IPS DF 6.9 (cell line): ENCODE measurements around the gene CADM2.

ENCODE experiments used
- DNase-seq: peaks from one replicate; pipeline ENCODE4 v3.0.0-alpha.2; 2013; ENCODE audit warnings: low read depth, low spot score
- H3K27ac ChIP-seq: one replicate; pipeline ENCODE4 v1.5.1; 2013; ENCODE audit warnings: low read length, control low read depth
- H3K27me3 ChIP-seq: 2 replicates; pipeline ENCODE4 v1.6.1; 2013; ENCODE audit warnings: mild to moderate bottlenecking, low read length; ENCODE audit not compliant: control insufficient read depth, insufficient read depth
- H3K36me3 ChIP-seq: 2 replicates; pipeline ENCODE4 v1.6.1; 2013; ENCODE audit warnings: low read length; ENCODE audit not compliant: control insufficient read depth, insufficient read depth
- H3K4me1 ChIP-seq: 2 replicates; pipeline ENCODE4 v1.6.1; 2013; ENCODE audit warnings: low read length; ENCODE audit not compliant: control insufficient read depth, insufficient read depth
- H3K4me3 ChIP-seq: 2 replicates; pipeline ENCODE4 v1.5.1; 2013; ENCODE audit warnings: mild to moderate bottlenecking, low read length
- H3K9me3 ChIP-seq: 2 replicates; pipeline ENCODE4 v1.6.1; 2013; ENCODE audit warnings: low read length, inconsistent platforms; ENCODE audit not compliant: control insufficient read depth, insufficient read depth
- WGBS: extraction: QIAGEN DNeasy Blood & Tissue Kit; methylation state at CpG from one replicate; pipeline ENCODE4 v1.1.7; 2013; ENCODE audit warnings: mixed read lengths, missing lambda C conversion rate; ENCODE audit not compliant: insufficient read length, insufficient coverage; 5-methylcytosine and 5-hydroxymethylcytosine counted together

Gene CADM2

GRCh38 chr3:85297291-85297690, 338.5 kb downstream of the CADM2 start:
- Histone ChIP-seq H3K36me3 (no peaks in the 10 kb centered on the region), H3K27ac (no peak overlapping the region), H3K4me1 (no peaks in the 10 kb centered on the region), H3K9me3 (no peaks in the 10 kb centered on the region), H3K27me3 (no peaks in the 10 kb centered on the region), H3K4me3 (no peak overlapping the region)
- no peak for DNase-seq

DNA sequence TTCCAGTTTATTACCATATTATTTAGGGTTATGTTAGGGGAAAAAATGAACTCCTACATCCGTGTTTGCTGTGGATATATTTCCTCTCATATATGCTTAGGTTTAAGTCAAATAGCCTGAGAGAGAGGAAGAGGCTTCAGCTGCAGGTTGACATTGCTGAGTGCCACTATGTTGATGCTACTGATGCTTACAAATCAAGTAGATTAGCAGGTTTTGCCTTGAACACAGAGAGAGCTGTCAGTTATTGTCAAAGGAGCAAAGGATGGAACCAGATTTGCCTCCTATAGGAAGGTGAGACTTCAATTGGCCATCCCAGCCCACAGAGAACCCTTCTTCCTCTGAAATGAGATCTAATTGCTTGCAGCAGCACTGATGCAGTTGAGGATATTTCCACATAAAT, 339.2 kb downstream of the CADM2 start:
- no peaks in the 10 kb centered on the region for H3K27me3 ChIP-seq
- H3K27ac ChIP-seq, result no peak overlapping the region
- no peaks in the 10 kb centered on the region for H3K36me3 ChIP-seq
- H3K4me1 ChIP-seq, result no peaks in the 10 kb centered on the region
- H3K4me3 ChIP-seq, result no peak overlapping the region
- no CpG with 5 or more reads among the region's 1 CpG for WGBS
- no peaks in the 10 kb centered on the region for H3K9me3 ChIP-seq
- DNase-seq, result no peak

DNA sequence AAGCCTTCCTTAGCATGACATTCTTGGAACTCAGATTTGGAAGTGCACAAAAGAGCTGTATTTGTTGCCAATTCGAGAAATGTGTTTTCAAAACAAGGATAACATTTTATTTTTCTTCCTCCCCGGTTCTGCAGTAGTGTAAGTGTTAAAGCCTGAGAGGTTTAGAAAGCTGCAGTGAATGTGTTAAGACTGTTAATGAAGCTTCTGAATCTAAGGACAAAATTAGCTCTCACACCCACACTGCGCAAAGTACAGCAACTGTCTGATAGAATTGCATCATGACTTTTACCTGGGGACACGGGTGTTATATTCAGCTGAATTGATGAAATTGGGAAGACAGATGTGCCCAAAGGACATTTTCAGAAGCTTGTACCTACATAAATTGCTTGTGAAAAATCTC, 344.4 kb downstream of the CADM2 start:
- no peaks in the 10 kb centered on the region for H3K36me3 ChIP-seq
- H3K9me3 ChIP-seq, result no peaks in the 10 kb centered on the region
- H3K27me3 ChIP-seq, result no peaks in the 10 kb centered on the region
- no peak for DNase-seq
- H3K4me3 ChIP-seq, result no peak overlapping the region
- no CpG with 5 or more reads among the region's 4 CpGs for WGBS
- H3K27ac ChIP-seq, result no peak overlapping the region
- no peaks in the 10 kb centered on the region for H3K4me1 ChIP-seq

DNA sequence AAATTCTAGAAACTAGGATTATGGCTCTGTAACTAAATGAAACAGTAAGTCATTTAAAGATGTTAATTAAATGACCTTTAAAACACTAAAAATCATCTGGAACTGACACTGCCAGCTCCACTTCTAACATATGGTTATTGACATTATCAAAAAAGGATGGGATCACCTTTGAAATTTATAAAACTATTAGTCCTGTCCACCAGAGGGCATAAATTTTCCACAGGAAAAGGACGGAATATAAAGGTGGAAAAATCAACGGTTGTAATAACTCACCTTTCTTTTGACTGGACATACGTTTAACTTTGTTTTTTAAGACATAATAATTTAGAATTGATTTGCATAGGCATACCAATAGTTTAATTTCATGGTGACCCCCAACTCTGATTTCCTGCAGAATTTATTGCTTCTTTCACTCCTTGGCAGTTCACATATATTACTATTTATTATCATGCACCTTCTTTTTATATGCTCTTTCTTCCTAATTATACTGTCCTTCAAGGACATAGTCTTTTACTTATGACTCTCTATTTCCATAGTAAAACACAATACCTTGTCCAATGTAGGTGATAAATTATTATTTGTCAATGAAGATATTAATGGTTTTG, 345.7 kb downstream of the CADM2 start:
- WGBS, result no CpG with 5 or more reads among the region's 3 CpGs
- Histone ChIP-seq H3K27me3 (no peaks in the 10 kb centered on the region), H3K9me3 (no peaks in the 10 kb centered on the region), H3K36me3 (no peaks in the 10 kb centered on the region), H3K4me1 (no peaks in the 10 kb centered on the region), H3K4me3 (no peak overlapping the region), H3K27ac (no peak overlapping the region)
- DNase-seq, result no peak

- WGBS, result no CpG with 5 or more reads among the region's 3 CpGs
- no peaks in the 10 kb centered on the region for H3K9me3 ChIP-seq
Observed at GRCh38 chr3:85312331-85312730, 353.5 kb downstream of the CADM2 start.

DNA sequence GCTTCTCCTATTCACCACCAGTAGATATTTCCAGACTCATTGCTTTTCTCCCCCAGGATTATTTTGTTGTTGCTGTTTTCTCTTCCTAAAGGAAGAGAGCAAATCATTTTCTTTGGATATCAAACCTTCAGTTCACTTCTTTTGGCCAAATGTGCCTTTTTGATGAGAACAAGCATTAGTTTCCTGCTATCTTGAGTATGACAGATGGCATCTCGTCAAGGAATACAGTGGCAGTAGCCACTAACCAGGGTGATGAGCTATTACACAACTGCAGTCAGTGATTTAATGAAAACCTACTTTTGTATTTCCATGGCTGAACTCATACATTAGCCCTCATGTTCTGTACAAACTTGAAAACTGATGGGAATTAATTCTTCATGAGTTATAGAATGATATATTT, 354.6 kb downstream of the CADM2 start:
- Histone ChIP-seq H3K27me3 (no peaks in the 10 kb centered on the region), H3K4me1 (no peaks in the 10 kb centered on the region), H3K9me3 (no peaks in the 10 kb centered on the region), H3K4me3 (no peak overlapping the region), H3K27ac (no peak overlapping the region), H3K36me3 (no peaks in the 10 kb centered on the region)
- no peak for DNase-seq
- no CpG with 5 or more reads among the region's 1 CpG for WGBS

More at GRCh38 chr3:85312331-85312730, 353.5 kb downstream of the CADM2 start:
- no peak overlapping the region for H3K4me3 ChIP-seq
- H3K27me3 ChIP-seq, result no peaks in the 10 kb centered on the region
- no peak for DNase-seq
- no peaks in the 10 kb centered on the region for H3K4me1 ChIP-seq
- H3K27ac ChIP-seq, result no peak overlapping the region
- no peaks in the 10 kb centered on the region for H3K36me3 ChIP-seq

- Histone ChIP-seq H3K36me3 (no peaks in the 10 kb centered on the region), H3K27me3 (no peaks in the 10 kb centered on the region), H3K4me3 (no peak overlapping the region), H3K27ac (no peak overlapping the region), H3K4me1 (no peaks in the 10 kb centered on the region), H3K9me3 (no peaks in the 10 kb centered on the region)
- DNase-seq, result no peak
- no CpG with 5 or more reads among the region's 1 CpG for WGBS
Observed at GRCh38 chr3:85316252-85316651, 357.5 kb downstream of the CADM2 start.

DNA sequence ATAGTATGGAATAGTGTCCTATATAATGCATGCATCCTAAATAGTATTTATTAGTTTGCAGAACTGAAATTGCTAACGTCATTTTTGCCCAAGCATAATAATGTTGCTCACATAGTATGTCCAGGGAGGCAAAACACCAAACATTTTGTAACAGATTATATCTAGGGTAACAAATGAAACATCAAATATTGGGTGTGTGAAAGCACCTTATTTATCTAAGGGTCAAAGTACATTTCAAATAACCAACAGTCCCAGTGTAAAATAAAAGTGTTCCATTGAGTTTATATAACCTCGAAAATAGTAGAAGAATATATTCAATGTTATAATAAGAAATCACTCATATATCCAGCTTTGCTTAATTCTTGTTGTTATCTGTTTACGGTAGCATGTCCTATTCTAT, 363.1 kb downstream of the CADM2 start:
- Histone ChIP-seq H3K4me1 (no peaks in the 10 kb centered on the region), H3K9me3 (no peaks in the 10 kb centered on the region), H3K27ac (no peak overlapping the region), H3K27me3 (no peaks in the 10 kb centered on the region), H3K4me3 (no peak overlapping the region), H3K36me3 (no peaks in the 10 kb centered on the region)
- no CpG with 5 or more reads among the region's 3 CpGs for WGBS
- DNase-seq, result no peak

DNA sequence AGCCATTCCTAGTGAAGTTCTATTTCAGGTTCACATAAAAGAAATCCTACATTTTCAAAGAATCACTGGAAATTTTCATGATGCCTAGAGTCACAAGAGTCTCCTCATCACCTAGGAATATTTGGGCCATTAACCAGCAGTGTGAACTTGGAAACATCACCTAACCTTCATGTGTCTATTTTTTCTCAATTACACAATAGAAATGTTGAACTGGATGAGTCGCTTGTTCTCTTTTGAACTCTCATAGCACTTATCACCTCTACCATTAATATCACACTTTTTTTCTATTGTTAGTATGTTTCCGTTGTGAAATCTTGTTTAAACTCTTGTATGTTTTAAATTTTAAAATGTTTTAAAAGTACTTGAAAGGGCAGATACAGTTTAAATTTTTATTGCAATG, 371.3 kb downstream of the CADM2 start:
- H3K27me3 ChIP-seq, result no peaks in the 10 kb centered on the region
- H3K4me3 ChIP-seq, result no peak overlapping the region
- H3K36me3 ChIP-seq, result no peaks in the 10 kb centered on the region
- no peaks in the 10 kb centered on the region for H3K4me1 ChIP-seq
- no CpG with 5 or more reads among the region's 2 CpGs for WGBS
- H3K27ac ChIP-seq, result no peak overlapping the region
- no peak for DNase-seq
- H3K9me3 ChIP-seq, result no peaks in the 10 kb centered on the region

DNA sequence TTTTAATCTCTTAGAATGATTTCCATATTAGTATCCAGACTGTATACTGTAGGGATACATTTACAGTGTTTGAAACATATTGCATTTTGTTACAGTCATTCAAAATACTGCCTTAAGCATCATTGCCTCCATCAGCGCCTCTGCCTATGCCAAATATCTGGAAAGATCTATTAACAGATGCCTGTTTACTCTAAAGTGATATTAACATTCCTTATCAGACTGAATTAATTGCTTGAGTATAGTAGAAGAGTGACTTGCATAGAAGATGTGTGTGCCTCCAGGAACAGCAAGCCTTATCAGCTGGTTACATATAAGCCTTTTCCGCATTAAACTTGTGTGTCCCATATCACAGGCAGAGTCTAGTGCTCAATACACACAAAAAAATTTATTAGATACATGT, 379.1 kb downstream of the CADM2 start:
- no peak overlapping the region for H3K27ac ChIP-seq
- H3K4me1 ChIP-seq, result no peaks in the 10 kb centered on the region
- no CpG with 5 or more reads among the region's 2 CpGs for WGBS
- H3K27me3 ChIP-seq, result no peaks in the 10 kb centered on the region
- no peak for DNase-seq
- H3K36me3 ChIP-seq, result no peaks in the 10 kb centered on the region
- no peaks in the 10 kb centered on the region for H3K9me3 ChIP-seq
- no peak overlapping the region for H3K4me3 ChIP-seq

DNA sequence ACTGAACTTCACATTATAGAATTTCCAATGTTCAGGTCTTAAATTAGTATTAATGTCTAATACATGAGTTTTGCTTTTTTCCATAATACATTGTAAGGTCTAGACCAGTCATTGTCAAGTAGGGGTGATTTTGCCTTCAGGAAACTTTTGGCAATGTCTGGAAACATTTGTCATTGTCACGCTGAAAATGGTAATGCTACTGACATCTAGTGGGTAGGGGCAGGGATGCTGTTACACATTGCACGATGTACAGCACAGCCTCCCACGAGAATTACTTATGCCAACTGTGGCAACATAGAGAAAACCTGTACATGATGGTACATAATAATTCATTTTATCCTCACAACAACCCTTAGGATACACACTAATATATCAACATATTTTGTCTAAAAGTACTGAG, 384.1 kb downstream of the CADM2 start:
- peak; percentile 9 for DNase-seq
- Histone ChIP-seq H3K4me3 (no peak overlapping the region), H3K27me3 (no peaks in the 10 kb centered on the region), H3K36me3 (no peaks in the 10 kb centered on the region), H3K4me1 (no peaks in the 10 kb centered on the region), H3K9me3 (no peaks in the 10 kb centered on the region), H3K27ac (no peak overlapping the region)
- no CpG with 5 or more reads among the region's 3 CpGs for WGBS
